ENCODE measurements around the gene MRPL37.

MRPL37 gene

DNA sequence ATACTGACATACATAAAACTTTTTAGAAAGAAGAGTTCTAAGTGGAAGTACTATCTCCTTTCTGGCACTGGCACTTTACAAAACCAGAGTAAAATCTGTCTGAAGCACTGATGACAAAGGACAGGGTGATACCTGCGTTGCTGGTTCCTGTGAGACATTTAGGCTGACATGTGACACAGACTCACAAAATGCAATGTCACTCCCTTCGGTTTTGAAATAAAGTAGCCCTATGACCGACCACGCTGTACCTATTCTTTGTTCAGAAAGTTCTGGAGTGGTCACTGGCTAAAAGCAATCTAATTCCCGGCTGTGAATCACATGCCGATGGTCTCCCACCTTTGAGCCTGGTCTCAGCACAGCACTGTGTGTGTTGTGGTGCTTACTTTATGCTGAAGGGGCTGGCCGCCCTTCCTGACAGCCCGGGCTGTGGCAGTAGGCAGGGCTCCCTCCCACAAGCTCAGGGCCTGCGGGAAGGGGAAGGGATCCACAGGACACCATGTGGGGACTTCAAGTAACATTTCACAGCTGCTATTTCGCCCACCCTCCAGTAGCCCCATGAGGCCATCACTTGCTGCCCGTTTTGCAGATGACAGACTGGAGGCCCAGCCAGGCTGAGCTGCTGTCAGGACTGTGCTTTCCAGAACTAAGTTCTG lies 48.0 kb downstream of the MRPL37 start:
- H3K27ac ChIP-seq (ENCODE audit: low read length): no peak overlapping the region
- no peak overlapping the region for H3K9ac ChIP-seq (ENCODE audit: low read depth, low read length)
- H3K4me1 ChIP-seq (ENCODE audit: insufficient read depth, low read length): peaks cover 3% of the 10 kb centered on the region; the same call in 1 of the 2 replicates
- no peaks in the 10 kb centered on the region for H3K27me3 ChIP-seq (ENCODE audit: insufficient read depth, low read length)
- no peak overlapping the region for H3K4me3 ChIP-seq (ENCODE audit: low read length)
- no peaks in the 10 kb centered on the region for H3K9me3 ChIP-seq (ENCODE audit: insufficient read depth, low read depth, low read length)
- H3K36me3 ChIP-seq (ENCODE audit: insufficient read depth, low read depth, low read length): peaks cover 68% of the 10 kb centered on the region

DNA sequence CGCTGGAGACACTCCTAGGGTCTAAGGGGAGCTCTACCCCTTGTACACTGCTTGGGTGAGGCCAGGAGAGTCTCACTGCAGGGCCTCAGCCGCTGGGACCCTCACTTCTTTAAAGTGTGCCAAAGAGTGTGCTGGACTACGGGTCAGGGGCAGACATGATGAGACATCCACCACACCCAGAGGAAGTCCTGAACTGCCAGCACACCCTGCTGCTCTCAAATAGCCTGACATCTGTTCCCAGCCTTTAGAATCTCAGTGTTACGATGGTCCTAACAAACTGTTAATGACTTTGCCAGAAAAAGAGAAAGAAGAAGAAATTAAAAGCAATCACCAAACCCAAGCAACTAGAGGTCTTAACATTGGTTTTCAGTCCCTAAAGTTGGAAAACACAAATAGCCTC lies 49.0 kb downstream of the MRPL37 start:
- Histone ChIP-seq H3K36me3 (ENCODE audit: insufficient read depth, low read depth, low read length) (peaks cover 59% of the 10 kb centered on the region), H3K27ac (ENCODE audit: low read length) (no peak overlapping the region), H3K27me3 (ENCODE audit: insufficient read depth, low read length) (no peaks in the 10 kb centered on the region), H3K9ac (ENCODE audit: low read depth, low read length) (no peak overlapping the region), H3K4me3 (ENCODE audit: low read length) (no peak overlapping the region), H3K4me1 (ENCODE audit: insufficient read depth, low read length) (peaks cover 3% of the 10 kb centered on the region; the same call in 1 of the 2 replicates), H3K9me3 (ENCODE audit: insufficient read depth, low read depth, low read length) (no peaks in the 10 kb centered on the region)

DNA sequence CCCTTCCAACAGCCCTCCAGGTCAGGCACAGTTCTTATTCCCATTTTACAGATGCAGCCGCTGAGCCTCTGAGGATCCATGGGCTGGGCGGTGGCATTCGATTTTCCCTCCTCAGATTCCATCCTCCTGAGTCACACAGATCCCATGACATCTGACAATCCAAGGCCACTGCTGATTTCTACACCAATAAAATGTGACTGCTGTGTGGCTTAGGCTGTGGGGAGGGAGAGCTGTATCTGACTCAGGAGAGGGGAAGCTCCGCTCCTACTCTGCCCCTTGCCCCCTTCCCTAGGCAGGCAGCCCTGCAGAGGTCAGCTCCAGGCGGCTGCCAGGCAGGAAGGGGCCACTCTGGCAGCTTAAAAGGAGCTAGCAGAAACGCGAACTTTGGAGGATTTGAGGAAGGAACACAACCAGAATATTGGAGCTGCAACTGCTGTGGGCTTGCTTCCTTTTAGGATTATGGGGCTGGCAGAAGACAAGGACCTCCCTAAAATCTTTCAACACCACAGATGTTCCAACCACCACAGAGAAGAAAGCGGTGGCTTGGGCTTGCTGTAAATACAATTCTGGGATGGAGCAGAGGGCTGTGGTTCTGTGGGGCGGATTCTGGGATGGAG lies 50.0 kb downstream of the MRPL37 start:
- H3K9me3 ChIP-seq (ENCODE audit: insufficient read depth, low read depth, low read length): no peaks in the 10 kb centered on the region
- no peaks in the 10 kb centered on the region for H3K27me3 ChIP-seq (ENCODE audit: insufficient read depth, low read length)
- peaks cover 54% of the 10 kb centered on the region for H3K36me3 ChIP-seq (ENCODE audit: insufficient read depth, low read depth, low read length)
- H3K9ac ChIP-seq (ENCODE audit: low read depth, low read length): no peak overlapping the region
- H3K27ac ChIP-seq (ENCODE audit: low read length): no peak overlapping the region
- no peak overlapping the region for H3K4me3 ChIP-seq (ENCODE audit: low read length)
- peaks cover 3% of the 10 kb centered on the region; the same call in 1 of the 2 replicates for H3K4me1 ChIP-seq (ENCODE audit: insufficient read depth, low read length)

DNA sequence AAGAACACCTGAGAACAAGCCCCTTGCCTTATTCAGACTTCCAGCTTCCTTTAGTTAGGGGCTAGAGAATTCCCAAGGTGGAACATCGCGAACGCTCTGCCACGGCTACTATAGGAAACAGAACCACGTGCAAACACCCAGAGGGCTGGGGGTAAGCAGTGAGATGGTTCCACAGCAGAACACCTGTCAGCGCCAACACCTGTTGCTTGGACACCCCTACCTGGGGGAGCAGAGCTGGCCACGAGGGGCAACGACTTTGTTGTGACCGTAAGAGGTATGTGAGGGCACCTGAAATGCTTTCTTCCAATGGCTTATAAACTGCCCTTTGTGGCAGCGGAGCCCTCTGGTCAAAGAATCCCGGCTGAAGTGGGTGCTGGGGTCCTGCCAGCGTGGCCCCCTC lies 50.7 kb downstream of the MRPL37 start:
- Histone ChIP-seq H3K4me3 (ENCODE audit: low read length) (no peak overlapping the region), H3K27me3 (ENCODE audit: insufficient read depth, low read length) (no peaks in the 10 kb centered on the region), H3K27ac (ENCODE audit: low read length) (no peak overlapping the region), H3K36me3 (ENCODE audit: insufficient read depth, low read depth, low read length) (peaks cover 53% of the 10 kb centered on the region), H3K4me1 (ENCODE audit: insufficient read depth, low read length) (peaks cover 3% of the 10 kb centered on the region; the same call in 1 of the 2 replicates), H3K9ac (ENCODE audit: low read depth, low read length) (no peak overlapping the region), H3K9me3 (ENCODE audit: insufficient read depth, low read depth, low read length) (no peaks in the 10 kb centered on the region)

DNA sequence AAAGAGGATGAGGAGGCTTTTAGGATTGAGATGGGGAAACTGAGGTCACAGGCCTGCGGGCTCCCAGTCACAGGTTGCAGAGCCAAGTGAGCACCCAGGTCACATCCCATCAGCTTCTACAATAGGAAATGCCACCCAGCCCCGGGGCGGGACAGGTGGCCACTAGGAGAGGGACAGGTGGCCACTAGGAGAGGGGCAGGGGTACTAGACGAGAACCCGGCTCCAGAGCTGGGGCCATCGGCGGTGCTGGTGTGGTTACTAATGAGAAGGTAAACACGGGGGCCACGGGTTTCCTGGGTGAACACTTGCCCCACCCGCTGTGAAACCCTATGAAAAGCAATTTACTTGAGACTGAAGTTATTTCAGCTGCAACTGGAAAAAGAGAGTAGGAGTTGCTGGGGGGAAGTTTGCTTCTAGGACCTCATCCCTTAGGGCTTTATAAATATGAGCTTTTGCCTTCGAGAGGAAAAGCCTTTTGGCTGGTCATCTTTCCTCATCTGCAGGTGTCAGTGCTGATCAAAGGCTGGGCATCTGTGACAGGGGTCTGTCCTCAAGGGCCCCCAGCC lies 52.5 kb downstream of the MRPL37 start:
- peaks cover 10% of the 10 kb centered on the region for H3K4me1 ChIP-seq (ENCODE audit: insufficient read depth, low read length)
- no peak overlapping the region for H3K27ac ChIP-seq (ENCODE audit: low read length)
- no peaks in the 10 kb centered on the region for H3K9me3 ChIP-seq (ENCODE audit: insufficient read depth, low read depth, low read length)
- no peaks in the 10 kb centered on the region for H3K27me3 ChIP-seq (ENCODE audit: insufficient read depth, low read length)
- H3K36me3 ChIP-seq (ENCODE audit: insufficient read depth, low read depth, low read length): peaks cover 38% of the 10 kb centered on the region
- H3K4me3 ChIP-seq (ENCODE audit: low read length): no peak overlapping the region
- H3K9ac ChIP-seq (ENCODE audit: low read depth, low read length): no peak overlapping the region

DNA sequence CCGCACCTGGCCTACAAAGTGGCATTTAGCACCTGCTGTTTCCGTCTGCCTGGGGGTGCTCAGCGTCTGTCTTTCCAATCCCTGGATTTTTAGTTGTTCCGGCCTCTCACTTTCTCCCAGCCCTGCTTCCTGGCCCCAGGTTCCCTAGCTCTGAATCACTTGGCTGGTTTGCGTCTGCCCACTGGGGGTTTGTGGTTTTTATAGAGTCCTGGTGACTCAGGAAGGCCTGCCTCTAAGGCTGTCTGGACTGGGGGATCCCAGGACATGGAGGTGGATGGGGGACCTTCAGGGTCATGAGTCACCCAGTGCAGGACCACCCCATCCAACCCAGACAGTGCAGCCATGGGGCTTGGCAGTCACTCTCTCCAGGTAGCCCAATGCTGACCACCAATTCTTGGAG lies 53.5 kb downstream of the MRPL37 start:
- no peak overlapping the region for H3K4me3 ChIP-seq (ENCODE audit: low read length)
- no peaks in the 10 kb centered on the region for H3K27me3 ChIP-seq (ENCODE audit: insufficient read depth, low read length)
- no peaks in the 10 kb centered on the region for H3K9me3 ChIP-seq (ENCODE audit: insufficient read depth, low read depth, low read length)
- H3K27ac ChIP-seq (ENCODE audit: low read length): no peak overlapping the region
- peaks cover 30% of the 10 kb centered on the region for H3K36me3 ChIP-seq (ENCODE audit: insufficient read depth, low read depth, low read length)
- no peak overlapping the region for H3K9ac ChIP-seq (ENCODE audit: low read depth, low read length)
- peaks cover 12% of the 10 kb centered on the region for H3K4me1 ChIP-seq (ENCODE audit: insufficient read depth, low read length)

DNA sequence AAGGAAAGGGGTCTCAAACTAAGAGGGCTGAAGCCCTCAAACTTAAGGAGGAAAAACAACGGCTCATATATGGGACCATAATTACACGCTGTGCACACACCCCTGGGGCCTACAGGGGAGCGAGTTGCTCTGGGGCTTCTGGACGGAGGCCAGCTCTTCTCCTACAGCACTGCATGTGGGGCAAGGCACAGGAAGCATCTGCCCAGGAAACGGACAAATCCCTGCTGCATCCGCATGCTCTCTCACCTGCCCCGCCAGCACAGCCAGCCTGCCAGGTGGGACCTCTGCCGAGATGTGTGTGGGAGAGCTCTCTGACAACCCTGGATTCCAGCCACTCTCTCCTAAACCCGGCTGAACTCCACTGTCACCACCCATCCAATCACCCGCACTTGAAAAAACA lies 54.1 kb downstream of the MRPL37 start:
- H3K9me3 ChIP-seq (ENCODE audit: insufficient read depth, low read depth, low read length): no peaks in the 10 kb centered on the region
- H3K4me1 ChIP-seq (ENCODE audit: insufficient read depth, low read length): peaks cover 12% of the 10 kb centered on the region
- no peak overlapping the region for H3K4me3 ChIP-seq (ENCODE audit: low read length)
- H3K27ac ChIP-seq (ENCODE audit: low read length): no peak overlapping the region
- no peak overlapping the region for H3K9ac ChIP-seq (ENCODE audit: low read depth, low read length)
- peaks cover 24% of the 10 kb centered on the region for H3K36me3 ChIP-seq (ENCODE audit: insufficient read depth, low read depth, low read length)
- no peaks in the 10 kb centered on the region for H3K27me3 ChIP-seq (ENCODE audit: insufficient read depth, low read length)

DNA sequence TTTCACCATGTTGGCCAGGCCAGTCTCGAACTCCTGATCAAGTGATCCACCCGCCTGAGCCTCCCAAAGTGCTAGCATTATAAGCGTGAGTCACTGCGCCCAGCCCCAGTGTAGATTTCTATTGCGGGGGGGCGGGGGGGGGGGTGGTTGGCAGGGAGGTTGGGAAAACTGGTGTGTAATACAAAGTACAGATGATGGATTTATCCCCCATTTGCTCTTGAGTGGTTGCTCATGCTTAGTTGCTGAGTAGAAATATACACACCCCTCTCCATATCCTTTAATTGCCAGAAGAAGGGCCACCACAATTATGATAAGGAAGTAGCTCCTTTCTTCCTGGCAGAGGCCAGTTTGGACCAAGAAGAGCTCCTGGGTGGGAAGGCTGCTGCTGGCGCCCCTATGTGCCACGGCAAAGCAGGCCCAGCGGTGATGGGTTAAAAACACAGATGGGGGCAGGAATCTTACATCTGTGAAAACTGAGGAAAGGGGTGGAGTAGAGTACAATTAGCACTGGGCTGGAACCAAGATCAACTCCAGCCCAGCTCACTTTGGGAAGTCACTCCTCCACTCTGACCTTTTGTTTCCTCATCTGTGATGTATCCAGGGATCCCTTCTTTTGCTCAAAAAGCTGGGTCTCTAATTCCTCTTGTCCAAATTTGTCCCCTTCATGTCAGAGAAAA lies 55.2 kb downstream of the MRPL37 start:
- Histone ChIP-seq H3K9me3 (ENCODE audit: insufficient read depth, low read depth, low read length) (no peaks in the 10 kb centered on the region), H3K4me1 (ENCODE audit: insufficient read depth, low read length) (peaks cover 12% of the 10 kb centered on the region), H3K9ac (ENCODE audit: low read depth, low read length) (no peak overlapping the region), H3K27ac (ENCODE audit: low read length) (no peak overlapping the region), H3K4me3 (ENCODE audit: low read length) (no peak overlapping the region), H3K36me3 (ENCODE audit: insufficient read depth, low read depth, low read length) (peaks cover 23% of the 10 kb centered on the region), H3K27me3 (ENCODE audit: insufficient read depth, low read length) (no peaks in the 10 kb centered on the region)

DNA sequence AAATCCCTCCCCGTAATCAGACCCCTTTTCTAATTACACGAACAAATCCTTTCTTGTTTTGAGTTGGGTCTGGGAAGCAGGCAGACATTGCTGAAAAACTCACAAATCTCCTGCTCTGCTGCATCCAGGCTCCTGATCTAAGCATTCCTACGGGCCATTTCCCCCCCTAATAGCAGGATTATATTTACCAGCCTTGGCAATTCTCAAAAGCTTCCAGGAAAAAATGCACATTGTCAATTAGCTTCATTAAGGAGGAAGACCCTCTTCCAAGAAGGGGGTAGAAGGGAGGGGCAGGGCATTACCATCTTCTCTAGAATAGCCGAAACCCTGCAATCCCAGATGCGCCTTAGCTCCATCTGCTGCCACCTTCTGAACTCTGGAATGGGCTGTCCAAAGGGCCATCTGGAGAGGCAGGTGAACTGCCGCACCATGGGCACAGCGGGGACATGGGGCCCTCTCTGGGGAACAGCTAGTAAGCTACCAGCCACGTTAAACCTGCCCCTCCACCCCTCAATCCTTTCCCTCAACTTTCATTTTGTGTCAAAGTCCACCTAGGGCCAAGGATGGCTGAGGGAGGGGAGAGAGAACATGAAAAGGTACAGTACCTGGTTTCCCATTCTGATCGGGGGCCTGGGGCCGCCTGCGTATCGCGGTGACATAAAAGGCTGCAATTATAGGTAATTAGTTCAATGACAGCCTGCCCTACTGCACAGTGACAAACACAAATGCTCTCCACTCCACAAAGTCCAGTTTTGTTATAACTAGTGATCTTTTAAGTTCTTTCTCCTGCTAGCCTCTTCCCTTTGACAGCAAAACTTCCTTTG lies 56.8 kb downstream of the MRPL37 start:
- Histone ChIP-seq H3K9me3 (ENCODE audit: insufficient read depth, low read depth, low read length) (no peaks in the 10 kb centered on the region), H3K4me1 (ENCODE audit: insufficient read depth, low read length) (peaks cover 9% of the 10 kb centered on the region; the same call in 1 of the 2 replicates), H3K27ac (ENCODE audit: low read length) (no peak overlapping the region)

DNA sequence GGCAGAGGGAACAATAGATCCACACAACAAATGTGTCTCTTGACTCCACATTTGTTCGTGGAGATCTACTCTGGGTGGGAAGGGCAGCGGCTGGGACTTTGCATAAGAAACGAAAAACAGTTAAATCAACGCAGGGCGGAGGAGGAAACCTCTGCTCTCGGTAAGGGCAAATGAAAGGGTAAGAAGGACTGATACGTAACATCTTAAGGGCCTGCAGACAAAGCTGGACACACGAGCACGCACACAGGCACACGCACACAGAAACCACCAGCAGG lies 57.3 kb downstream of the MRPL37 start:
- Histone ChIP-seq H3K27ac (ENCODE audit: low read length) (no peak overlapping the region), H3K4me1 (ENCODE audit: insufficient read depth, low read length) (peaks cover 9% of the 10 kb centered on the region; the same call in 1 of the 2 replicates), H3K4me3 (ENCODE audit: low read length) (no peak overlapping the region), H3K9me3 (ENCODE audit: insufficient read depth, low read depth, low read length) (no peaks in the 10 kb centered on the region), H3K27me3 (ENCODE audit: insufficient read depth, low read length) (no peaks in the 10 kb centered on the region), H3K9ac (ENCODE audit: low read depth, low read length) (no peak overlapping the region; the same call in 1 of the 2 replicates), H3K36me3 (ENCODE audit: insufficient read depth, low read depth, low read length) (peaks cover 4% of the 10 kb centered on the region; the same call in 1 of the 2 replicates)

More for the DNA sequence above, 56.8 kb downstream of the MRPL37 start:
- Histone ChIP-seq H3K36me3 (ENCODE audit: insufficient read depth, low read depth, low read length) (peaks cover 10% of the 10 kb centered on the region; the same call in 1 of the 2 replicates), H3K9ac (ENCODE audit: low read depth, low read length) (no peak overlapping the region), H3K27me3 (ENCODE audit: insufficient read depth, low read length) (no peaks in the 10 kb centered on the region), H3K4me3 (ENCODE audit: low read length) (no peak overlapping the region)

DNA sequence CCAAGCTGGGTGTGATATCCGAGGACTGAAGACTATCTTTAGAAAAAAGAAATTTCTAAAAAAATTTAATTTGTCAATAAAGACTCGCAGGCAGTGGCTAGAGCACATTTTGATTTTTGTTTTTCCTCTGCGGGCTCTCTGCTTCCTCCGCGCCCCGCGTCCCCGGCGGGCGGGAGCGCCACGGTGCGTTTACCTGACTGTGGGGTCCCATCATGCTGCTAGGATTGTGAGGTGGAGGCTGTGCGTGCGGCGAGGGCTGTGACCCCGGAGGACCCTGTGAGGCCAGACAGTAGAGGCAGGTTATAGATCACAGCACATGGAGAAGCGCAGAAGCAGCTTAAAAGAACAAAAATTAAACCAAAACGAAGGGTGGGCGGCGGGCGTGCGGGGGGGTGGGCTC lies 57.9 kb downstream of the MRPL37 start:
- Histone ChIP-seq H3K36me3 (ENCODE audit: insufficient read depth, low read depth, low read length) (peaks cover 4% of the 10 kb centered on the region; the same call in 1 of the 2 replicates), H3K9ac (ENCODE audit: low read depth, low read length) (no peak overlapping the region), H3K9me3 (ENCODE audit: insufficient read depth, low read depth, low read length) (no peaks in the 10 kb centered on the region), H3K27ac (ENCODE audit: low read length) (no peak overlapping the region), H3K4me1 (ENCODE audit: insufficient read depth, low read length) (peaks cover 9% of the 10 kb centered on the region; the same call in 1 of the 2 replicates), H3K27me3 (ENCODE audit: insufficient read depth, low read length) (no peaks in the 10 kb centered on the region), H3K4me3 (ENCODE audit: low read length) (no peak overlapping the region)
